Activated CD4-positive, alpha-beta T cell treated with anti-CD3 and anti-CD28 coated beads for 1 hour (primary cell): ENCODE results near the gene SEZ6L2.
"Not testable (repeated sequence)": the region's sequence is repeated elsewhere in the genome, so short reads cannot be mapped to it uniquely, and the experiment has no call there.

Experiments
- DNase-seq: peaks from one replicate; pipeline ENCODE4 v3.0.0-alpha.2; 2020

SEZ6L2 gene

GRCh38 chr16:29909851-29910250 is 10.5 kb upstream of the SEZ6L2 start:
- DNase-seq = not testable (repeated sequence)

- DNase-seq = no peak
These were observed 10.0 kb upstream of the SEZ6L2 start for GRCh38 chr16:29909391-29909790.

GRCh38 chr16:29908719-29909220 is 9.4 kb upstream of the SEZ6L2 start:
- DNase-seq = no peak

GRCh38 chr16:29907973-29908372 is 8.6 kb upstream of the SEZ6L2 start:
- no peak for DNase-seq

DNA sequence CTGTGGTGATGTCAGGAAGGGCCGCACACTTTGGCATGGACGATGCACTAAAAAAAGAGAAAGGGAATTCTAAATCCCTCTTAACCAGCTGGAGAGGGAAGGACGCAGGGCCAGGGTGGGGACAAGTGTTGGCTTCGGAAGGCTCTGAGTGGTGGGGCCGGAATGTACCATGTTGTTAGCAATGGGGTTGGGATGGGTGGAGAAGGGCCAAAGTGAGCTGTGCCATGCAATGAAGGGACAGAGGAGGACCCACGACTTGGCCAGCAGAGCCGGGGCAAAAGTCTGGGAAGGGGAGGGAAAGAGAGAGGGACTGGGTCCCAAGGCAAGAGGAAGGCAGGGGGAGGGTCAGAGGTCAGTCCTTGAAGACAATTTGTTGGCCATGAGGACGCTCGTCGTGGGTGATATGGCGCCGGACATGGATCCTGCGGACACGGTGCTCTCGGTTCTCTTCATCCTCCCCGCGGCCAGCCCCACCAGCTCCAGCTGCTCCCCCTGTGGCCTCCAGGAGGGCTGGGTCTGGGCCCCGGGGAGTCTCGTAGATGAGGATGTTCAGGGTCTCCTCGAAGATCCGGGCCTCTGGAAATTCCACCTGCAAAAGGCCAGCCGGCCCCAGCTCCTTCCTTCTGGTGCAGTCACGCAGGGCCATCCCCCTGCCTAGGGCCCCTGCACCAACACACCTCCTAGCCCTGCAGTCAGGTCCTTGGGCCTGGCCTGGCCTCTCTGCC is 7.3 kb upstream of the SEZ6L2 start:
- no peak for DNase-seq

GRCh38 chr16:29905668-29906067 is 6.3 kb upstream of the SEZ6L2 start:
- DNase-seq = no peak

- no peak for DNase-seq
These were observed 5.6 kb upstream of the SEZ6L2 start for GRCh38 chr16:29904947-29905346.

DNA sequence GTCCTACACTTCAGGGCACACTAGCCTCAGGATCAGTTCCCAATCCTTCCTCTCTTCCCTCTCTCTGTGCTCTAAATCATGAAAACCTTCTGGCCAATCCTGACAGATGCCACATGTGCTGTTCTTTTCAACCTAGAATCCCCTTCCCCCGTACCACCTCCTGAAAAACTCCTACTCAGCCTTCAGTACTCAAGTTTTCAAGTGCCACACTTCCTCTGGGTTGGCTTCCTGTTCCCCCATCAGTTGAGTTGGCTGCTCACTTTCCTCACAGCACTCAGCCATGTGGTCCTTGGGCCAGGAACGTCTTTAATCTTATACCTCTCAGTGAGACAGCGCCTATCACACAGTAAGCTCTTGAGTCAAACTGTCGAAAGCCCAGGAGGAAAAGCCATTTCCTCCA is 4.2 kb upstream of the SEZ6L2 start:
- no peak for DNase-seq

DNA sequence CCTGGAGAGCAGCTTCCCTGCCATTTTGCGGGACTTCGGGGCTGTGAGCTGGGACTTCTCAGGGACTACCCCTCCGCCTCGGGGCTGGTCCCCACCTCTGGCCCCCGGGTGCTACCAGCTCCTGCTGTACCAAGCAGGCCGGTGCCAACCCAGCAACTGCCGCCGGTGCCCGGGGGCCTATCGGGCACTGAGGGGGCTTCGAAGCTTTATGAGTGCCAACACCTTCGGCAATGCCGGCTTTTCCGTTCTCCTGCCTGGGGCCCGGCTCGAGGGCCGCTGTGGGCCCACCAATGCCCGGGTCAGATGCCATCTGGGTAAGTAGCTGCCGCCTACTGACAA is 2.2 kb upstream of the SEZ6L2 start:
- no peak for DNase-seq

- DNase-seq = no peak
These were observed 1.7 kb upstream of the SEZ6L2 start for GRCh38 chr16:29900888-29901606.

GRCh38 chr16:29900102-29900887 is 945 bp upstream of the SEZ6L2 start, which contains the start of gene ASPHD1:
Gene ASPHD1 (plus strand): TSS chr16:29900488. CDS start chr16:29900972, 484 bp downstream.
- DNase-seq = peak; percentile 64

DNA sequence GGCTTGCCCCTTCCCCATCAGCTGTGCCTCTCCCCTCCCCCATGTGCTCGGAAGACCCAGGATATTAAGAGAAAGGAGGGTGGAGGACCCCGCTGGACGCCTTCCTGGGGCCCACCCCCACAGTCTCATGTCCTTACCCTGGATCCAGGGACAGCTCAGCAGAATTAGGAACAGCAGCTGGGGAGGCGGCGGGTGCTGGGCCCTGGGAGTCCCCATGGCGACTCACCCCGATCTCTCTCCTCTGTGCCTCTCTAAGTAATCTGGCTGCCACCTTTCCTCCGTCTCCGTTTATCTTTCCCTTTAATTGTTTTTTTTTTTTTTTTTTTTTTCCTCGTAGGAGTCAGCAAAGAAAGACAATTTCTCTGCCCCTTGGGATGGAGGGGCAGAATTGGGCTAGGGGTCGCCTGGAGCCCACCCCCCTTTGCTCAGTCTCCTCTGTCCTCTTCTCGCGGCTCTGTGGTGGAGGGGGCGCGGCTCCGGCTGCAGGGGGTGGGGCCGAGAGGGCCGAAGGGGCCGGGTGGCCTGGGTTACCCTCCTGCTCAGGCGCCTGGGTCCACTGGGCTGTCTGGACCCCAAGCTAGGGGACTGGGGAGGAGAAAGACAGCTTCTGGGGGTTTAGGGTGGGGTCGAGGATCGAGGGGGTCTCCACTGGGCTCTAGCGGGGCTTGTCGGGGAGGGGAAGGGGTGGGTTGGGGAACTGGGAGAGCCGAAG is 390 bp downstream of the SEZ6L2 start:
- no peak for DNase-seq

GRCh38 chr16:29898135-29898803 is 1.1 kb downstream of the SEZ6L2 start:
- DNase-seq = no peak

GRCh38 chr16:29897333-29897732 is 2.0 kb downstream of the SEZ6L2 start:
- DNase-seq = no peak

DNA sequence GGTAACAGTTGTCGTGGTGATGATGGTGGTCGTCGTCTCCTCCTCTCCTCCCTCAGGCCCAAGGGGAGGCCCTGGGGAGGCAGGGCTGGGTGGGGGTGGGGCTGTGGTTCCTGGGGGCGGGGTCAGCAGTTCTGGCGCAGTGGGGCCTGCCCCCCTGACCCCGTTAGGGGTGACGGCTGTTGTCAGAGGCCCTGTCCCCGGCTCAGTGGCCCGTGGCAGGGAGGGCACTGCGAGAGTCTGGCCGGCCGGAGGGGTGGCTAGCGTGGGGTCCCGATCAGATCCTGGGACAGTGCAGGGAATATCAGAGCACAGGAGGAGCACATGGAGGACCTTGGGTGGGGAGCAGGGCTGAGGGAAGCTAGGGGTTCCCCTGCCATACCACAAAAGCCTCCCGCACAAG is 2.5 kb downstream of the SEZ6L2 start:
- no peak for DNase-seq

- no peak for DNase-seq
These were observed 5.0 kb downstream of the SEZ6L2 start for GRCh38 chr16:29894352-29894751.

DNA sequence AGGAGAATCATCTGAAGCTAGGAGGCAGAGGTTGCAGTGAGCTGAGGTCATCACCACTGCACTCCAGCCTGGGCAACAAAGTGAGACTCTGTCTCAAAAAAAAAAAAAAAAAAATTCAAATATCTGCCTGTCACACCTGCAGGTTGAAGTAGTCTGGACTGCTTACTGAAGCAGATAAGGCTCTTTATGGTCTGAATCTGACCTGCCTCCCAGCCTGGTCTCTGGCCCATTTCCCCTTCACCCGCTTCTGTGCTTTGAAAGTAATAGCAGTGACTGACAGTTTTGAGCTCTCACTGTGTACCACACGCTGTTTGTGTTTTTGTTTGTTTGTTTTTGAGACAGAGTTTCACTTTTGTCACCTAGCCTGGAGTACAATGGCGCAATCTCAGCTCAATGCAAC is 5.8 kb downstream of the SEZ6L2 start:
- no peak for DNase-seq

DNA sequence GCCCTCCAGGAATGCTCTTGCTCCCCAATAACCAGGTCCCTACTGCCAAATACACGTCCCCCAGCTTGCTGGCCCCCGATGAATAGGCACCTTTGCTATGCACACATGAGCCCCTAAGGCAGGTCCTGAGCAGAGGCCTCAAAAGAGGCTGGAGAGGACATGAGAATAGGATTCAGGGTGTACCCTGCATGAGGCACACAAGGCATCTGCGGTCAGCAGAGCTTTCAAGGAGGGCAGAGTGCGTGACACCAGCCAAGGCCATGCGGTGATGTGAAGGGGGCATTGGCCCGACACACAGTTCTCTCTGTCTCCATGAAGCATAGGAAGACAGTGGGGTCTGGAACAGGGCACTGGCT is 6.9 kb downstream of the SEZ6L2 start:
- no peak for DNase-seq

DNA sequence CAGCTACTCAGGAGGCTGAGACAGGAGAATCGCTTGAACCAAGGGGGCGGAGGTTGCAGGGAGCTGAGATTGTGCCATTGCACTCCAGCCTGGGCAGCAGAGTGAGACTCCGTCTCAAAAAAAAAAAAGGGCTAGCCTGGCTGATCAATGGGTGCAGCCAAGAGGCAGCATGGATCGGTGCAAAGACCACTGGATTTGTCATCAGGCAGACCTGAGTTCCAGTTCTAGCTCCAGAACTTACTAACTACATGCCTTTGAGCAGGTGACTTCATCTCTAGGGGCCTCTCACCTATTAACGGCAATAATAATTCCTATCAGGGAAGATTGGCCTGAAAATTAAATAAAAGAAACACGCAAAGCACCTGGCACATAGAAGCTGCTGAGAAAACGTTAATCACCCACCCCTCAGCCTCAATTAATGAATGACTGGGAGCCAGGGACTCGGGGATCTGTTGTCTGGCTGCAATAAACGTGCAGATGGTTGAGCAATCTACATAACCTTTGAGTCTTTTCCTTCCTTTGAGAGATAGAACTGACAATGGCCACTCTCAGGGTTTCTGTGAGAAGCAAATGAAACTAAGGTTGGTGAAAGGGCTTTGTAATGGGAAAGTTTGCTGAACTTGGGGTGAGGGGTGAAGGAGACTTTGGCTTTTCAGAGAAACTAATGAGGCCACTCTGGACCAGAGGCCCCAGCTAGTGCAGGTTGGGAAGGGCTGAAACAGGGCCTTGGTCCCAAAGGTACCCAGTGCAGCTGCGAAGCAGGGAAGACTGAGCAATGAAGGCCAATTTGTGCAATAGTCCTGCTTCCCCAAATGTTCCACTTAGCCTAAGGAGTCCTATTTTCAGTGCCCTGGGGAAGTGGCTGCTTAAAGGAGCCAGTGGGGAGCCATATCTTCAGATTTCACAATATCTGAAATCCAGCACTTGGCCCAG is 7.6 kb downstream of the SEZ6L2 start:
- DNase-seq = no peak

DNA sequence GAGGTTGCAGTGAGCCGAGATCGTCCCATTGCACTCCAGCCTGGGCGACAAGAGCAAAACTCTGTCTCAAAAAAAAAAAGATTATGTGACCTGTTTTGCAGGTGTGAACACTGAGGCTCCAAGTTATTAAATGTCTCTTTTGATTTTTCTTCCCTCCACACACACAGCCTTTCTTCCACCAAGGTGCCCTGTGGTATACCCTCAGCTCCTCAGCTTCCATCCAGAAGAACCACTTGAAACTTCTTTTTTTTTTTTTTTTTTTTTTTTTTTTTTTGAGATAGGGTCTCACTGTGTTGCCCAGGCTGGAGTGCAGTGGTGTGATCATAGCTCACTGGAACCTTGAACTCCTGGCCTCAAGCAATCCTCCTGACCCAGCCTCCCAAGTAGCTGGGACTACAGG is 10.0 kb downstream of the SEZ6L2 start:
- DNase-seq = not testable (repeated sequence)

GRCh38 chr16:29883987-29884386 is 15.4 kb downstream of the SEZ6L2 start:
- no peak for DNase-seq
